Testis (tissue), 3 donors: ENCODE results near the gene FHIT. TPM values are rescaled to one million over a fixed set of nuclear protein-coding genes. Genes with fewer than 3 reads are reported as not detected.

Experiments used
- DNase-seq: peaks from one replicate; pipeline ENCODE4 v3.0.0-alpha.2; 2019
- H3K27ac ChIP-seq, 2 donors: fragments of 200-600 bp; sonication (generic); one replicate each; pipeline ENCODE4 v1.5.1; 2019
- H3K27me3 ChIP-seq: fragments of 200-600 bp; sonication (generic); one replicate; pipeline ENCODE4 v1.5.1; 2019
- H3K36me3 ChIP-seq: fragments of 200-600 bp; sonication (generic); one replicate; pipeline ENCODE4 v1.5.1; 2017; ENCODE audit warnings: low read depth; ENCODE audit errors: missing control alignments
- H3K4me1 ChIP-seq: fragments of 200-600 bp; sonication (generic); one replicate; pipeline ENCODE4 v1.5.1; 2019
- H3K4me3 ChIP-seq, 2 donors: fragments of 200-600 bp; sonication (generic); one replicate each; pipeline ENCODE4 v1.5.1; 2017 to 2019
- H3K9me3 ChIP-seq: fragments of 200-600 bp; sonication (generic); one replicate; pipeline ENCODE4 v1.5.1; 2017
- POLR2A ChIP-seq: fragments of 450-650 bp; IDR thresholded peaks from one replicate; pipeline ENCODE4 v1.6.1; 2017; ENCODE audit warnings: antibody characterized with exemption, mild to moderate bottlenecking, moderate library complexity
- WGBS, 2 donors: methylation state at CpG; one replicate each; pipeline ENCODE4 v1.1.5; 2018; 5-methylcytosine and 5-hydroxymethylcytosine counted together
- intact Hi-C: fragments of 100-400 bp; cut with DNase I; formaldehyde crosslinking; loops from one replicate; pipeline ENCODE4 v1.15.1; 2023; ENCODE audit warnings: low total_unique reads
- polyA plus RNA-seq: library from polyadenylated mRNA; stranded (reverse); fragments of 350-450 nt; fragmentation: Illumina TruSeq; extraction: RNeasy Lipid Tissue Mini Kit (QIAGEN cat#74804); gene quantifications from one replicate; pipeline ENCODE4 v1.2.3, GENCODE V29; 2014; ENCODE audit warnings: low read depth, low replicate concordance; ENCODE audit not compliant: insufficient read depth
- total RNA-seq, 2 donors: library from RNA; depleted of rRNA; stranded (reverse); fragments of >200 nt; gene quantifications; one replicate each; pipeline ENCODE4 v1.2.3, GENCODE V29; 2016
- TF ChIP-seq, protein P1 (sequence below), 3 experiments: fragments of 450-650 bp in 2 of 3; fragments of 200-600 bp in 1 of 3; sonication (generic) in 1 of 3; IDR thresholded peaks; one replicate each; pipeline ENCODE4 v1.5.1; 2016 to 2019; ENCODE audit warnings: antibody characterized with exemption in 3 of 3, mild to moderate bottlenecking in 2 of 3, moderate library complexity in 1 of 3

FHIT gene
- total and polyA plus RNA-seq, 3 donors from 2014 or later: 10.1 to 29.6 (median 15.5) TPM

DNA sequence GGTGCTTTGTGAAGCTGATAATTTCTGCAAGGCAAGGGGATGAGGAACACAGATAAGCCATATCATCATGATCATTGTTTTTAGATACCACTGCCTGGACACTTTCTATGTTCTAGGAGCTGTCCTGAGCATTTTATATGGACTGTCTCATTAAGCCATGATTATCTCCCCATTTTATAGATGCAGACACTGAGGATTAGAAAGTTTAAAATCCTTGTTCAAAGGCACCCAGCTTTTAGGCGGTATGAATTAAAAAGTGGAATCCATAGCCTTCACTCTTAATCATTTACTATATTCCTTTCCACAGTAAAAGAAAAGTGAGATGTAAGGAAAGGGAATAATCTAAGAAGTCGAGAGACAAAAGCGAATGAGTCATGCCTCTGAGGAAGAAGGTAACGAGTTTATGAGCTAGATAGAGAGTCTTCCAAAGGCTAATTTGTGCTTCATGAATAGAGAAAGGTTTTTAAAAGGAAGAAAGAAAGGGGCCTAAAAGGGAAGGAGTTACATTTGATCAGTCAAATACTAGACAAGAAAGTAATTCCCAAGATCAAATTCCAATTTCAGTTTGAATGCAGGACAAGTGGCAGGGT lies 856.0 kb downstream of the FHIT start:
- H3K27me3 ChIP-seq: no peaks in the 10 kb centered on the region
- H3K4me1 ChIP-seq: no peaks in the 10 kb centered on the region
- H3K9me3 ChIP-seq: no peaks in the 10 kb centered on the region
- no peak for DNase-seq
- no peak overlapping the region for H3K4me3 ChIP-seq
- H3K36me3 ChIP-seq: no peaks in the 10 kb centered on the region
- intact Hi-C loops: no loop called here
- TF ChIP-seq, protein P1, sequence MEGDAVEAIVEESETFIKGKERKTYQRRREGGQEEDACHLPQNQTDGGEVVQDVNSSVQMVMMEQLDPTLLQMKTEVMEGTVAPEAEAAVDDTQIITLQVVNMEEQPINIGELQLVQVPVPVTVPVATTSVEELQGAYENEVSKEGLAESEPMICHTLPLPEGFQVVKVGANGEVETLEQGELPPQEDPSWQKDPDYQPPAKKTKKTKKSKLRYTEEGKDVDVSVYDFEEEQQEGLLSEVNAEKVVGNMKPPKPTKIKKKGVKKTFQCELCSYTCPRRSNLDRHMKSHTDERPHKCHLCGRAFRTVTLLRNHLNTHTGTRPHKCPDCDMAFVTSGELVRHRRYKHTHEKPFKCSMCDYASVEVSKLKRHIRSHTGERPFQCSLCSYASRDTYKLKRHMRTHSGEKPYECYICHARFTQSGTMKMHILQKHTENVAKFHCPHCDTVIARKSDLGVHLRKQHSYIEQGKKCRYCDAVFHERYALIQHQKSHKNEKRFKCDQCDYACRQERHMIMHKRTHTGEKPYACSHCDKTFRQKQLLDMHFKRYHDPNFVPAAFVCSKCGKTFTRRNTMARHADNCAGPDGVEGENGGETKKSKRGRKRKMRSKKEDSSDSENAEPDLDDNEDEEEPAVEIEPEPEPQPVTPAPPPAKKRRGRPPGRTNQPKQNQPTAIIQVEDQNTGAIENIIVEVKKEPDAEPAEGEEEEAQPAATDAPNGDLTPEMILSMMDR (IDR thresholded peaks at IDR 0.05): no peak
- no peak for TF ChIP-seq POLR2A
- no peak overlapping the region for H3K27ac ChIP-seq
- 83 to 89% methylated on average over 4 of the region's 4 CpGs for WGBS, 2 donors

DNA sequence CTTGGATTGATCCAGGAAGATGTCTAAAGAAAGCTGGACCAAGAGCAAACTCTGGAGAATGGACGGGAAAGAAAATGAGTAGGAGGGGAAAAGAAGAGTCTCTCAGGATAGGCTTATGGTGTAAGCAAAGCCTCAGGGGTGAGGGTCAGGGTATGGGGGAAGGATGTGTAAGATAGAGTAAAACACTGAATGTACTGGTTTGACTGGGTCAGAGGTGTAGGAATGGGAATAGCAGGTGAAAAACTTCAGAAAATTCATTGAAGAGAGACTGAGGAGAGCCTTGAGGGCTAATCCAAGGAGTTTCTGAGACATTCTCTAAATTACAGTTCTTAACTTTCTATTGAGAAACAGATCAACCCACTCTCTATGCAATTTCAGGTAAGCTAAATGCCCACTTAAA lies 857.3 kb downstream of the FHIT start:
- no peak for DNase-seq
- Histone ChIP-seq H3K36me3 (no peaks in the 10 kb centered on the region), H3K4me1 (no peaks in the 10 kb centered on the region), H3K9me3 (no peaks in the 10 kb centered on the region), H3K27ac (no peak overlapping the region), H3K27me3 (no peaks in the 10 kb centered on the region), H3K4me3 (no peak overlapping the region)
- intact Hi-C loops: no loop called here
- WGBS, 2 donors: 71 to 90% methylated on average over 1 of the region's 1 CpG
- TF ChIP-seq, protein P1 (IDR thresholded peaks at IDR 0.05): no peak
- no peak for TF ChIP-seq POLR2A

DNA sequence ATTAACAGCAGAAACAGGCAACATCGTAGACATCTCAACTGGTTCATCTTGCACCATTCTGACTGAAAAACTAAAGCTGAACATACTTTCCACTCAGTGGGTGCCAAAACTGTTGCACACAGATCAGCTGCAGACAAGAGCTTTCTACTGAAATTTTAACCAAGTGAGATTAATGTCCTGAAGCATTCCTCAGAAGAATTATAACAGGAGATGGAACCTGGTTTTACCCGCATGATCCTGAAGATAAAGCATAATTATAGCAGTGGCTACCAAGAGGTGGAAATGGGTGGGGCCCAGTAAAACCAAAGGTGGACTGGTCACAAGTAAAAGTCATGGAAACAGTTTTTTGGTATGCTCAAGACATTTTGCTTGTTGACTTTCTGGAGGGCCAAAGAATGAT lies 858.8 kb downstream of the FHIT start:
- intact Hi-C loops: no loop called here
- no peak overlapping the region for H3K27ac ChIP-seq
- H3K27me3 ChIP-seq: no peaks in the 10 kb centered on the region
- no peak for DNase-seq
- no peak overlapping the region for H3K4me3 ChIP-seq
- TF ChIP-seq, protein P1 (IDR thresholded peaks at IDR 0.05): no peak
- no peak for TF ChIP-seq POLR2A
- H3K9me3 ChIP-seq: no peaks in the 10 kb centered on the region
- H3K36me3 ChIP-seq: no peaks in the 10 kb centered on the region
- H3K4me1 ChIP-seq: no peaks in the 10 kb centered on the region
- 88 to 97% methylated on average over 2 of the region's 2 CpGs for WGBS, 2 donors

DNA sequence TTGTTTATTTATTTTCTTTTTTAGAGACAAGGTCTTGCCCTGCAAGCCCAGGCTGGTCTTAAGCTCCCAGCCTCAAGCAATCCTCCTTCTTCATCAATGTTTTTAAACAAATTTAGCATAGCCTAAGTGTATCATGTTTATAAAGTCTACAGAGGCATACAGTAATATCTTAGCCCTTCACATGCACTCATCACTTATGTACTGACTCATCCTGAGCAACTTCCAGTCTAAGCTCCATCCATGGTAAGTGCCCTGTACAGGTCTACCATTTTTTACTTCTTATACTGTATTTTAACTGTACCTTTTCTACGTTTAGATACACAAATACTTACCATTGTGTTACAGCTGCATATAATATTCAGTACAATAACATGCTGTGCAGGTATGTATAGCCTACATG lies 860.0 kb downstream of the FHIT start:
- intact Hi-C loops: no loop called here
- no peak for DNase-seq

DNA sequence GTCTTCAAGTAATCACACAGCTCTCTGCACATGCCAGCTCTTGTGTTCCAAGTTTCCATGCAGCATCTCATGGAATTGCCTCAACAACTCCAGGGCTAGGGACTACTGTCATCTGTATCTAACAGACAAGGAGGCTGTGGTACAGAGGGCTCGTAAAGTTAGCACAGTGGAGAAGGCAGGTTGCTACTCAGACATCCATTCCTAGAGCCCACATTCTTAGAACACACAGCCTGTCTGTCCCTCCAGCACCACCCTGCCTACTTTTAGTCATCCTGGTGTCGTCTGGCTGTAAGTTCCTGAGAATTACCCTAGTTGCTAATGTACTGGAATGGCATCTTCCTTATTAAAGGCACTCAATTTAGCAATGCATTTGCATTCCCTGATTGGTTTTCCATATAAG lies 862.5 kb downstream of the FHIT start:
- Histone ChIP-seq H3K4me3 (no peak overlapping the region), H3K4me1 (no peaks in the 10 kb centered on the region), H3K27me3 (no peaks in the 10 kb centered on the region), H3K36me3 (no peaks in the 10 kb centered on the region), H3K9me3 (no peaks in the 10 kb centered on the region), H3K27ac (no peak overlapping the region)
- TF ChIP-seq, protein P1 (IDR thresholded peaks at IDR 0.05): no peak
- no peak for TF ChIP-seq POLR2A
- intact Hi-C loops: no loop called here
- WGBS, 2 donors: 90 to 91% methylated on average over 2 of the region's 2 CpGs
- no peak for DNase-seq

More for the DNA sequence above, 860.0 kb downstream of the FHIT start:
- WGBS, 2 donors: 83 to 84% methylated on average over 1 of the region's 1 CpG
- H3K27ac ChIP-seq: no peak overlapping the region
- H3K4me1 ChIP-seq: no peaks in the 10 kb centered on the region
- H3K4me3 ChIP-seq: no peak overlapping the region
- H3K9me3 ChIP-seq: no peaks in the 10 kb centered on the region
- no peaks in the 10 kb centered on the region for H3K27me3 ChIP-seq
- TF ChIP-seq, protein P1 (IDR thresholded peaks at IDR 0.05): no peak
- no peak for TF ChIP-seq POLR2A
- H3K36me3 ChIP-seq: no peaks in the 10 kb centered on the region
